Suprapubic skin (tissue), 3 donors: Measurements from ENCODE around the gene EPHB1.

Experiments used
- POLR2A ChIP-seq, 2 donors: fragments of 450-650 bp; IDR thresholded peaks; one replicate each; pipeline ENCODE4 v1.6.1; 2017; ENCODE audit warnings: antibody characterized with exemption in 2 of 2, mild to moderate bottlenecking in 2 of 2, moderate library complexity in 2 of 2
- TF ChIP-seq, protein P1 (sequence below), 2 donors: fragments of 200-600 bp in 1 of 2; fragments of 450-650 bp in 1 of 2; sonication (generic) in 1 of 2; IDR thresholded peaks; one replicate each; pipeline ENCODE4 v1.5.1; 2016 to 2019; ENCODE audit warnings: antibody characterized with exemption in 2 of 2, mild to moderate bottlenecking in 1 of 2, moderate library complexity in 1 of 2

DNA sequence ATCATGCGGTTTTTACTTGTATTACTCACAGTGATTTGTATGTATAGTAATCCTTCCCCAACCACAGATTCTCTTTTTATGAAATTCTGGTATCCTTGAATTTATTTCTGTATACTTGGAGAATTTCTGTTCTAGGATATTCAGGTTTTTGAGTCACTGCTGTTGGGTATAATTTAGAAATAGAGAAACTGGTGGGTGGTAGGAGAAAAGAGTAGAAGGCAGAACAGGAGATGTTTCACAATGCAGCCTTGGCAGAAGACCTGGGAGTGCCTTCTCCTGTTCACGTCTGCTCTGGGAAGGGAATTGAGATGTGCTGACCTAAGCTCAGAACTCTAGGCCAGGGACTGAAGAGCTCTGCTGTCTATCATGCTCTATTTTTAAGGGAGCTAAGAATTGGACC is 193.6 kb downstream of the EPHB1 start:
- TF ChIP-seq POLR2A (IDR thresholded peaks at IDR 0.05), result no peak
- TF ChIP-seq, protein P1, sequence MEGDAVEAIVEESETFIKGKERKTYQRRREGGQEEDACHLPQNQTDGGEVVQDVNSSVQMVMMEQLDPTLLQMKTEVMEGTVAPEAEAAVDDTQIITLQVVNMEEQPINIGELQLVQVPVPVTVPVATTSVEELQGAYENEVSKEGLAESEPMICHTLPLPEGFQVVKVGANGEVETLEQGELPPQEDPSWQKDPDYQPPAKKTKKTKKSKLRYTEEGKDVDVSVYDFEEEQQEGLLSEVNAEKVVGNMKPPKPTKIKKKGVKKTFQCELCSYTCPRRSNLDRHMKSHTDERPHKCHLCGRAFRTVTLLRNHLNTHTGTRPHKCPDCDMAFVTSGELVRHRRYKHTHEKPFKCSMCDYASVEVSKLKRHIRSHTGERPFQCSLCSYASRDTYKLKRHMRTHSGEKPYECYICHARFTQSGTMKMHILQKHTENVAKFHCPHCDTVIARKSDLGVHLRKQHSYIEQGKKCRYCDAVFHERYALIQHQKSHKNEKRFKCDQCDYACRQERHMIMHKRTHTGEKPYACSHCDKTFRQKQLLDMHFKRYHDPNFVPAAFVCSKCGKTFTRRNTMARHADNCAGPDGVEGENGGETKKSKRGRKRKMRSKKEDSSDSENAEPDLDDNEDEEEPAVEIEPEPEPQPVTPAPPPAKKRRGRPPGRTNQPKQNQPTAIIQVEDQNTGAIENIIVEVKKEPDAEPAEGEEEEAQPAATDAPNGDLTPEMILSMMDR (IDR thresholded peaks at IDR 0.05), result no peak
